ENCODE data around the gene GEMIN8.

Gene GEMIN8

GRCh38 chrX:14015294-14015693 lies 14.4 kb downstream of the GEMIN8 start:
- no peak for DNase-seq

- DNase-seq = no peak
These were observed 15.2 kb downstream of the GEMIN8 start for GRCh38 chrX:14014526-14014925.

GRCh38 chrX:14013054-14013453 lies 16.6 kb downstream of the GEMIN8 start:
- no peak for DNase-seq

- DNase-seq = no peak
These were observed 19.1 kb downstream of the GEMIN8 start for GRCh38 chrX:14010566-14010965.

GRCh38 chrX:14006540-14006939 lies 23.2 kb downstream of the GEMIN8 start:
- DNase-seq = no peak

GRCh38 chrX:14003876-14004425 lies 25.7 kb downstream of the GEMIN8 start:
- DNase-seq = no peak

- no peak for DNase-seq
These were observed 26.7 kb downstream of the GEMIN8 start for GRCh38 chrX:14003028-14003427.

- DNase-seq = no peak
These were observed 33.0 kb downstream of the GEMIN8 start for GRCh38 chrX:13996650-13997049.

GRCh38 chrX:13994536-13995080 lies 35.1 kb downstream of the GEMIN8 start:
- DNase-seq = no peak

GRCh38 chrX:13994104-13994503 lies 35.6 kb downstream of the GEMIN8 start:
- no peak for DNase-seq

- DNase-seq = no peak
These were observed 39.4 kb downstream of the GEMIN8 start for GRCh38 chrX:13990126-13990800.

GRCh38 chrX:13985697-13986435 lies 43.8 kb downstream of the GEMIN8 start:
- DNase-seq = no peak

GRCh38 chrX:13983734-13984133 lies 46.0 kb downstream of the GEMIN8 start:
- no peak for DNase-seq

- no peak for DNase-seq
These were observed 61.5 kb downstream of the GEMIN8 start for GRCh38 chrX:13968198-13968597.

- no peak for DNase-seq
These were observed 62.1 kb downstream of the GEMIN8 start for GRCh38 chrX:13967636-13968035.

- DNase-seq = no peak
These were observed 62.9 kb downstream of the GEMIN8 start for GRCh38 chrX:13966793-13967125.

GRCh38 chrX:13966071-13966792 lies 63.5 kb downstream of the GEMIN8 start:
- DNase-seq = no peak

GRCh38 chrX:13965531-13965930 lies 64.2 kb downstream of the GEMIN8 start:
- no peak for DNase-seq

- no peak for DNase-seq
These were observed 72.7 kb downstream of the GEMIN8 start for GRCh38 chrX:13956998-13957397.
